A673 (cell line): ENCODE results near the gene MINDY2.

Experiments
- CTCF ChIP-seq: fragments of 300-800, 200-600 bp; sonication (generic); conservative IDR thresholded peaks from 2 replicates; pipeline ENCODE4 v1.5.1; 2017; ENCODE audit warnings: low read depth, mild to moderate bottlenecking, antibody characterized with exemption, low read length, moderate library complexity, mixed read lengths
- EZH2 ChIP-seq: fragments of 200-600 bp; sonication (generic); IDR thresholded peaks from 2 replicates; pipeline ENCODE4 v1.6.1; 2017; ENCODE audit warnings: borderline replicate concordance, low read depth, mild to moderate bottlenecking, mixed read lengths, antibody characterized with exemption, low read length; ENCODE audit not compliant: poor library complexity, severe bottlenecking

GRCh38 chr15:58840048-58840447 lies 68.9 kb downstream of the MINDY2 start:
- no peak for TF ChIP-seq CTCF
- no peak for TF ChIP-seq EZH2
